CD14-positive monocyte (primary cell): ENCODE data around the gene PDZD8. TPM values are rescaled to one million over a fixed set of nuclear protein-coding genes. Genes with fewer than 3 reads are reported as not detected.
A peak's percentile ranks its signal among the peaks of the same experiment; 100 is the strongest.

Source experiments
- DNase-seq, 3 donors: peaks; one replicate each; pipeline ENCODE4 v3.0.0-alpha.2; 2011 to 2022
- H2AFZ ChIP-seq: 2 replicates; pipeline ENCODE4 v1.6.0; 2012; ENCODE audit warnings: mild to moderate bottlenecking, low read depth, low read length, inconsistent platforms; ENCODE audit not compliant: insufficient read depth, poor library complexity, severe bottlenecking
- H3K27ac ChIP-seq, 2 donors: 1 replicate in 1 of 2; 2 replicates in 1 of 2; pipeline ENCODE4 v1.5.1; 2012 to 2013; ENCODE audit warnings: low read length in 2 of 2, control low read depth in 1 of 2, inconsistent platforms in 1 of 2, low read depth in 1 of 2, mild to moderate bottlenecking in 1 of 2
- H3K27me3 ChIP-seq, 2 donors: one replicate each; pipeline versions ENCODE4 v1.6.0 to v1.6.1; 2011 to 2013; ENCODE audit warnings: low read length in 2 of 2; ENCODE audit not compliant: control insufficient read depth in 2 of 2, insufficient read depth in 2 of 2
- H3K36me3 ChIP-seq, 2 donors: replicated peaks in 1 of 2; 1 replicate in 1 of 2; 2 replicates in 1 of 2; pipeline versions ENCODE4 v1.5.1 to v1.6.1; 2012 to 2013; ENCODE audit warnings: low read length in 2 of 2, control low read depth in 1 of 2, inconsistent platforms in 1 of 2, mild to moderate bottlenecking in 1 of 2; ENCODE audit not compliant: insufficient read depth in 2 of 2, control insufficient read depth in 1 of 2
- H3K4me1 ChIP-seq, 2 donors: 1 replicate in 1 of 2; 2 replicates in 1 of 2; pipeline versions ENCODE4 v1.5.1 to v1.6.1; 2012 to 2013; ENCODE audit warnings: low read length in 2 of 2, control low read depth in 1 of 2, inconsistent platforms in 1 of 2, mild to moderate bottlenecking in 1 of 2, moderate library complexity in 1 of 2; ENCODE audit not compliant: insufficient read depth in 2 of 2, control insufficient read depth in 1 of 2
- H3K4me2 ChIP-seq: replicated peaks from 2 replicates; pipeline ENCODE3; 2012; ENCODE audit warnings: low read length, moderate library complexity, mild to moderate bottlenecking; ENCODE audit not compliant: poor library complexity, severe bottlenecking; ENCODE audit errors: extremely low read depth
- H3K4me3 ChIP-seq, 3 experiments: fragments of 200-600 bp in 1 of 3; sonication (generic) in 1 of 3; replicated peaks in 1 of 3; 1 replicate in 2 of 3; 2 replicates in 1 of 3; pipeline ENCODE4 v1.5.1; 2011 to 2013; ENCODE audit warnings: low read length in 3 of 3, mild to moderate bottlenecking in 3 of 3, control low read depth in 2 of 3, low read depth in 2 of 3, inconsistent platforms in 1 of 3, moderate library complexity in 1 of 3
- H3K79me2 ChIP-seq: 2 replicates; pipeline ENCODE4 v1.6.0; 2012; ENCODE audit warnings: mild to moderate bottlenecking, control low read depth, inconsistent platforms, low read length, moderate library complexity; ENCODE audit not compliant: insufficient read depth
- H3K9ac ChIP-seq: 2 replicates; pipeline ENCODE4 v1.6.0; 2017; ENCODE audit warnings: low read length, mild to moderate bottlenecking; ENCODE audit not compliant: insufficient read depth, poor library complexity, severe bottlenecking
- H3K9me3 ChIP-seq, 2 donors: replicated peaks in 1 of 2; 1 replicate in 1 of 2; 2 replicates in 1 of 2; pipeline versions ENCODE4 v1.5.1 to v1.6.1; 2012 to 2013; ENCODE audit warnings: low read length in 2 of 2, control low read depth in 1 of 2; ENCODE audit not compliant: control insufficient read depth in 1 of 2, insufficient read depth in 1 of 2
- H4K20me1 ChIP-seq: 2 replicates; pipeline ENCODE4 v1.6.0; 2012; ENCODE audit warnings: mild to moderate bottlenecking, low read length, control low read depth, moderate library complexity; ENCODE audit not compliant: insufficient read depth
- H3K27ac Mint-ChIP-seq, 7 donors: one replicate each; pipeline ENCODE4 v1.8.0; 2020; ENCODE audit warnings: mild to moderate bottlenecking in 7 of 7, mixed read lengths in 7 of 7, moderate library complexity in 6 of 7, inconsistent platforms in 2 of 7
- H3K27me3 Mint-ChIP-seq, 3 donors: one replicate each; pipeline ENCODE4 v1.8.0; 2021 to 2022; ENCODE audit warnings: low read depth in 3 of 3, mild to moderate bottlenecking in 3 of 3, mixed read lengths in 3 of 3, moderate library complexity in 3 of 3, inconsistent platforms in 1 of 3
- H3K36me3 Mint-ChIP-seq, 2 donors: one replicate each; pipeline ENCODE4 v1.8.0; 2020; ENCODE audit warnings: mixed read lengths in 2 of 2, inconsistent platforms in 1 of 2, mild to moderate bottlenecking in 1 of 2
- H3K4me1 Mint-ChIP-seq: one replicate; pipeline ENCODE4 v1.8.0; 2020; ENCODE audit warnings: mild to moderate bottlenecking, mixed read lengths
- H3K4me3 Mint-ChIP-seq, 2 donors: one replicate each; pipeline ENCODE4 v1.8.0; 2020; ENCODE audit warnings: mild to moderate bottlenecking in 2 of 2, mixed read lengths in 2 of 2, moderate library complexity in 1 of 2
- H3K9me3 Mint-ChIP-seq, 7 donors: one replicate each; pipeline ENCODE4 v1.8.0; 2020 to 2022; ENCODE audit warnings: mixed read lengths in 7 of 7, mild to moderate bottlenecking in 6 of 7, moderate library complexity in 6 of 7, inconsistent platforms in 2 of 7
- CTCF ChIP-seq: fragments of 200-600 bp; IDR thresholded peaks from one replicate; pipeline ENCODE4 v1.8.0; 2022; ENCODE audit warnings: antibody characterized with exemption, mild to moderate bottlenecking
- WGBS: methylation state at CpG from one replicate; pipeline ENCODE4 v1.1.5; 2013; ENCODE audit warnings: missing lambda C conversion rate; ENCODE audit not compliant: insufficient coverage; 5-methylcytosine and 5-hydroxymethylcytosine counted together
- intact Hi-C, 2 donors: fragments of 100-400 bp; cut with micrococcal nuclease; formaldehyde crosslinking; loops; one replicate each; pipeline versions ENCODE4 v1.15.0 to v1.15.1; 2023
- polyA plus RNA-seq, 3 donors: library from polyadenylated mRNA; depleted of rRNA in 1 of 3; unstranded in 2 of 3; stranded (reverse) in 1 of 3; fragments of 300-500 nt in 2 of 3; fragments of >200 nt in 1 of 3; fragmentation: Illumina TruSeq in 2 of 3; gene quantifications; 1 replicate in 2 of 3; 2 replicates in 1 of 3; pipeline ENCODE4 v1.2.3, GENCODE V29; 2012 to 2021

The PDZD8 gene
- polyA plus RNA-seq, 3 donors = 4.6 to 104 (median 9.0) TPM

GRCh38 chr10:117334926-117335325 lies 40.3 kb downstream of the PDZD8 start:
- Mint-ChIP-seq H3K27ac (no peak overlapping the region), H3K4me3 (no peak overlapping the region), H3K4me1 (peaks cover 6% of the 10 kb centered on the region), H3K9me3 (peaks cover 0 to 7% (median 4%) of the 10 kb centered on the region in 7 donors), H3K27me3 (peaks cover 0 to 1% (median 0%) of the 10 kb centered on the region in 3 donors), H3K36me3 (peaks cover 35 to 44% of the 10 kb centered on the region in 2 donors)
- no peak overlapping the region for H3K27ac ChIP-seq
- no peak overlapping the region for H3K4me2 ChIP-seq
- no peak overlapping the region for H2AFZ ChIP-seq
- peaks cover 89% of the 10 kb centered on the region for H4K20me1 ChIP-seq
- intact Hi-C loops = no loop called here
- H3K36me3 ChIP-seq = peaks cover 9 to 41% of the 10 kb centered on the region in 2 donors
- no peaks in the 10 kb centered on the region for H3K9me3 ChIP-seq
- H3K9ac ChIP-seq = no peak overlapping the region
- no peak overlapping the region for H3K4me3 ChIP-seq
- no peak for DNase-seq
- H3K27me3 ChIP-seq = no peaks in the 10 kb centered on the region
- no peaks in the 10 kb centered on the region for H3K4me1 ChIP-seq
- H3K79me2 ChIP-seq = peaks cover 97% of the 10 kb centered on the region
- TF ChIP-seq CTCF = no peak

DNA sequence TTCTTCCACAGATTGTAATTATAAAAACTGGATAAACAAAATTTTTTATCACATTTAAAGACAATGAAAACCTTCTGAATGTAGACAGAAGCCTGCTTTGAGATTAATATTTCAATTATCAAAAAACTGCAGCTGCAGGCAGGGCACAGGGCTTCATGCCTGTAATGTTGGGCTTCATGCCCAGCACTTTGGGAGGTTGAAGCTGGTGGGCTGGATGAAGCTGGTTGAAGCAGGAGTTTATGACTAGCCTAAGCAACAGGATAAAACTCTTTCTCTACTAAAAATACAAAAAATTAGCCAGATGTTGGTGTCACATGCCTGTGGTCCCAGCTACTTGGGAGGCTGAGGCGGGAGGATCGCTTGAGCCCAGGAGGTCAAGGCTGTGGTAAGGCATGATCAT lies 41.2 kb downstream of the PDZD8 start:
- Histone ChIP-seq H3K36me3 (peaks cover 9 to 38% of the 10 kb centered on the region in 2 donors), H2AFZ (no peak overlapping the region), H3K79me2 (peaks cover 98% of the 10 kb centered on the region), H3K4me1 (no peaks in the 10 kb centered on the region), H3K4me3 (no peak overlapping the region), H3K27me3 (no peaks in the 10 kb centered on the region), H3K9me3 (no peaks in the 10 kb centered on the region), H3K4me2 (no peak overlapping the region), H4K20me1 (peaks cover 87% of the 10 kb centered on the region), H3K27ac (no peak overlapping the region), H3K9ac (no peak overlapping the region)
- no CpG with 5 or more reads among the region's 2 CpGs for WGBS
- no peak overlapping the region for H3K4me3 Mint-ChIP-seq
- intact Hi-C loops = no loop called here
- peaks cover 3% of the 10 kb centered on the region for H3K4me1 Mint-ChIP-seq
- DNase-seq = no peak
- TF ChIP-seq CTCF = no peak
- H3K36me3 Mint-ChIP-seq = peaks cover 36 to 44% of the 10 kb centered on the region in 2 donors
- H3K27me3 Mint-ChIP-seq = peaks cover 0 to 1% (median 0%) of the 10 kb centered on the region in 3 donors
- peaks cover 0 to 7% (median 4%) of the 10 kb centered on the region in 7 donors for H3K9me3 Mint-ChIP-seq
- H3K27ac Mint-ChIP-seq = peak overlapping the region in 2 of 7 donors; percentile 14 to 27
